NCI-H748 (cell line): ENCODE data around the gene CLSTN2.

Experiments used
- DNase-seq: peaks from one replicate; lab custom pipeline; 2025; ENCODE audit not compliant: unreplicated experiment; lab: John Stamatoyannopoulos, UW

Gene CLSTN2

GRCh38 chr3:140145528-140145927, 210.5 kb downstream of the CLSTN2 start:
- DNase-seq: no peak

- DNase-seq: peak; percentile 12
These were observed 211.7 kb downstream of the CLSTN2 start for GRCh38 chr3:140146668-140147067.

- DNase-seq: no peak
These were observed 213.0 kb downstream of the CLSTN2 start for GRCh38 chr3:140147965-140148490.

- no peak for DNase-seq
These were observed 213.9 kb downstream of the CLSTN2 start for GRCh38 chr3:140148824-140149390.

- no peak for DNase-seq
These were observed 216.3 kb downstream of the CLSTN2 start for GRCh38 chr3:140151321-140151720.

GRCh38 chr3:140152851-140153639, 218.1 kb downstream of the CLSTN2 start:
- no peak for DNase-seq

- no peak for DNase-seq
These were observed 218.8 kb downstream of the CLSTN2 start for GRCh38 chr3:140153736-140154135.

GRCh38 chr3:140157161-140157560, 222.2 kb downstream of the CLSTN2 start:
- DNase-seq: no peak

GRCh38 chr3:140159646-140160045, 224.7 kb downstream of the CLSTN2 start:
- DNase-seq: no peak

- no peak for DNase-seq
These were observed 225.6 kb downstream of the CLSTN2 start for GRCh38 chr3:140160553-140160952.

- DNase-seq: no peak
These were observed 227.6 kb downstream of the CLSTN2 start for GRCh38 chr3:140162551-140162950.

GRCh38 chr3:140163159-140163763, 228.3 kb downstream of the CLSTN2 start:
- DNase-seq: no peak

GRCh38 chr3:140164156-140164555, 229.2 kb downstream of the CLSTN2 start:
- no peak for DNase-seq

- DNase-seq: no peak
These were observed 230.1 kb downstream of the CLSTN2 start for GRCh38 chr3:140164922-140165590.

GRCh38 chr3:140165781-140166180, 230.8 kb downstream of the CLSTN2 start:
- DNase-seq: no peak

- no peak for DNase-seq
These were observed 232.0 kb downstream of the CLSTN2 start for GRCh38 chr3:140166861-140167599.

GRCh38 chr3:140167600-140168281, 232.8 kb downstream of the CLSTN2 start:
- no peak for DNase-seq

GRCh38 chr3:140170612-140171011, 235.6 kb downstream of the CLSTN2 start:
- DNase-seq: peak; percentile 87

- DNase-seq: no peak
These were observed 241.5 kb downstream of the CLSTN2 start for GRCh38 chr3:140176526-140176925.

GRCh38 chr3:140177943-140178342, 243.0 kb downstream of the CLSTN2 start:
- DNase-seq: no peak
